Left colon (tissue), 2 donors: Measurements from ENCODE around the gene TTR. TPM values are rescaled to one million over a fixed set of nuclear protein-coding genes. Genes with fewer than 3 reads are reported as not detected.

ENCODE experiments used
- ATAC-seq: fragments of 200-7000 bp; cut with Tn5 transposase; one replicate; pipeline ENCODE4 v1.9.1; 2020; ENCODE audit warnings: mild to moderate bottlenecking, moderate library complexity
- DNase-seq, 2 donors: peaks; one replicate each; pipeline ENCODE4 v3.0.0-alpha.2; 2020
- intact Hi-C, 2 donors: fragments of 100-400 bp; cut with DNase I in 1 of 2; cut with micrococcal nuclease in 1 of 2; formaldehyde crosslinking; loops; one replicate each; pipeline versions ENCODE4 v1.11.2 to v1.14.0; 2022; cut with DNase I, micrococcal nuclease
- total RNA-seq, 2 donors: library from RNA; stranded (reverse); fragmentation: NEBNext Ultra II Directional; extraction: Animal tissue kit (Norgen Biotek cat#: 25700); gene quantifications; one replicate each; pipeline ENCODE4 v1.2.1, GENCODE V29; 2021
- donor health status: DM: no; HTN: no; CAD: no.
- donor health status: DM: yes; HTN: yes; CAD: no.

TTR gene
- total RNA-seq, 2 donors from 2014 or later: 1.2 to 1.9 TPM

DNA sequence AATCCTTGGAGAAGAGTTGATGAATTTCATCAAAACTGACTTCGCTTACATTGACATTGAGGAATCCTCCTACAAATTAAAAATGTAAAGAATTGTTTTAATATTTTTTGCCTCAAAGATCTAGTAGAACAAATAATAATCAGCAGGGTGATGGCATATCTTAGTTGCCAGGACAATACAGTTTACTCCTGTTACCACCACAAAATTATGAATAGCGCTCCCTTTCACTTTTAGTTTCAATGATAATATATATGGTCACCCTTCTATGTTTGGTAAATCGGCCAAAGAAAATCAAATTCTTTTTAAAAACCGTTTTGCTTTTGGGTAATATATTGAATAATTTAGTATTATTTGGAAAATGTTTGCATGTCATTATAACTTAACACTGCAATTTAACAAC is 53.7 kb downstream of the TTR start:
- ATAC-seq (no peak), DNase-seq (no peak)
- intact Hi-C loops: no loop called here

DNA sequence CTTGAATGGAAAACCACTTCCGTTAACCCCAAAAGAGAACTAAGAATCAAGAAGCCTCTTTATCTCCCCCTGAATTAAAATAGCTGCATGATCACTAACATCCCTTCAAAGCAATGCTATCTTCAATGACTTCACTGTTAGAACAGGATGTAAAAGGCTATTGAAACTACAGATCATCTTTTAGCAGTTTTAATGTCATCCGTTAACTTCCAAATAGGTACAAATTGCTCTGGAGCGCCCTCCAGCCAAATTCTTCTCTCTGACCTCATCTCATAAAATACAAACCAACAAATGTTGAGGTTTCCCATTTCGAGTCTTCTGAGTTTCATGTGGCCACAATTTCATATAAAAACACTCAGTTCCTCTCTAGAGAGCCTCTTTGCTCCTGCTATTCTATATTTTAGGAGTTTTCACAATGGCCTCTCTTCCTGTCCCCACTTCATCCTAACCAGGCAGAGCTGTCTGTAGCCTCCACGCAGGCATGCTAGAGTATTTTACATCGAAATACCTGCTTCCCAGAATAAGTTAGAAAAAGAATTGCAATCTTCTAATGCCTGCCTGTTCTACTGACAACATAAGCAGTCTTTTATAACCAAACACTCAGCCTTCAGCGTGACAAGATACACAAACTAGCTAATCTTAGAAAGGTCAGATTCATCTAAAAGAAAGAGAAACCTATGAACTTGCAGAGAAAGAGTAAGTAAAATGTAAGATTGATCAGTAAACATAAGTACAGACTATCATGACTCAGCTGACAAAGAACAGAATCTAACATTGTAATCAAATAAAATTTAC is 54.9 kb downstream of the TTR start:
- ATAC-seq (no peak), DNase-seq (no peak)
- intact Hi-C loops: no loop called here

DNA sequence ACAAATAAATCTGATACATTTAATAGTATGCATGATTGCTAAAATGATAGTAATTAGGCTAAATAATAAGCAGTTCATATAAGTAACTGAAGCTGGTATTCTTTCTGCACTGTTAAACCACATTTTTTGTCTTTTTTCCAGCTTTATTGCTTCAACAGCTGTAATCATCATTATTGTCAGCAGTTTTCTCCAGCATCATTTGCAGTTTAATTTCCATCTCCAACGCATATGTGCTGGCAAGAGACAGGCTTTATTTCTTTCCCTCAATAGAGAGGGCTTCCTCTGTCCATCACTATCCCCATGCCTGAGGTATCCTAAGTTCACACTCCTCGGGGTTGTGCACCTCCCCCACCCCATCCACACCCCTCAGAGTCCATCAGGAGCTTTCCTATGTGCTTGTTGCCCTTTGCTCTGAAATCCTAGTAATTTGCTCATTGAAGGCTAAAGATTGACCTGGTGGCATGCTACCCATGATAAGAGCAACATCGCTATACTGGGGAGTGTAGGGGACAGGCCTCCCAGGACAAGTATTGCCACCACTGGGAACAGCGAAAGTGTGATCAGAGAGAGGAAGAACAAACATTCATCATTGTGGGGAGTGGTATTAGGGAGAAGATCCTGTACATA is 55.6 kb downstream of the TTR start:
- intact Hi-C loops: no loop called here
- DNase-seq (no peak), ATAC-seq (peak; percentile 46)

Other genes with a start within 250 kb of the TTR start
- gene DSG4, start 215.1 kb upstream of the TTR start, total RNA-seq: under 1 TPM; 0.11 to 0.12 TPM
- gene DSG3, start 144.1 kb upstream of the TTR start, total RNA-seq: under 1 TPM; 0.15 to 0.20 TPM
- gene DSG2, start 93.7 kb upstream of the TTR start, total RNA-seq: 100 to 1,000 TPM; 311 to 330 TPM
- 1 to 10 TPM; 5.2 to 6.0 TPM for gene B4GALT6, start 92.7 kb downstream of the TTR start, total RNA-seq
- gene SLC25A52, start 169.0 kb downstream of the TTR start, total RNA-seq: not detected